HL-60 (cell line): ENCODE measurements around the gene ATP10B.

ENCODE experiments used
- CTCF ChIP-seq: IDR thresholded peaks from one replicate; pipeline ENCODE4 v1.5.1; 2011; ENCODE audit warnings: low read length, control low read depth, inconsistent platforms; ENCODE audit not compliant: insufficient read depth
- GABPA ChIP-seq: IDR thresholded peaks from 2 replicates; pipeline ENCODE4 v1.6.1; 2012; ENCODE audit warnings: low read depth
- POLR2AphosphoS5 ChIP-seq: IDR thresholded peaks from 2 replicates; pipeline ENCODE4 v1.6.1; 2012; ENCODE audit warnings: low read depth
- TF ChIP-seq, protein P1 (sequence below): IDR thresholded peaks from 2 replicates; pipeline ENCODE4 v1.6.1; 2012; ENCODE audit warnings: low read depth; ENCODE audit not compliant: insufficient replicate concordance

DNA sequence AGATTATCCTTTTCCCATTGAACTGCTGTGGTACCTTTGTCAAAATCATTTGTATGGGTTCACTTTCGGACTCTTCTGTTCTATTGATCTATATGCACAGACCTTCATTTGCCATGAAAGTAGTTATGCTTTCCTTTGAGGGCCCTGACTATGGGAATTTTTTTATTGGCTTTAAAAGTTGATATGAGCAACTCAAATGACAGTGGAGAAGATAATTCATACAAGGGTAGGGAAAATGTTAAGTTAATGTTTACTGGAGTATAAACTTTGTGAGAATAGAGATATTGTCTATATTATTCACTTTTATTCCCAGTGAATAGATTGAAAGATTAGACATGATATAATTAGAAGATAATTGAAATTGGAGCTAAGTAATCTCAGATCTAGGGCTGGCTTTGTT lies 94.8 kb downstream of the ATP10B start:
- TF ChIP-seq CTCF, result no peak
- no peak for TF ChIP-seq GABPA
- no peak for TF ChIP-seq POLR2AphosphoS5
- TF ChIP-seq, protein P1, sequence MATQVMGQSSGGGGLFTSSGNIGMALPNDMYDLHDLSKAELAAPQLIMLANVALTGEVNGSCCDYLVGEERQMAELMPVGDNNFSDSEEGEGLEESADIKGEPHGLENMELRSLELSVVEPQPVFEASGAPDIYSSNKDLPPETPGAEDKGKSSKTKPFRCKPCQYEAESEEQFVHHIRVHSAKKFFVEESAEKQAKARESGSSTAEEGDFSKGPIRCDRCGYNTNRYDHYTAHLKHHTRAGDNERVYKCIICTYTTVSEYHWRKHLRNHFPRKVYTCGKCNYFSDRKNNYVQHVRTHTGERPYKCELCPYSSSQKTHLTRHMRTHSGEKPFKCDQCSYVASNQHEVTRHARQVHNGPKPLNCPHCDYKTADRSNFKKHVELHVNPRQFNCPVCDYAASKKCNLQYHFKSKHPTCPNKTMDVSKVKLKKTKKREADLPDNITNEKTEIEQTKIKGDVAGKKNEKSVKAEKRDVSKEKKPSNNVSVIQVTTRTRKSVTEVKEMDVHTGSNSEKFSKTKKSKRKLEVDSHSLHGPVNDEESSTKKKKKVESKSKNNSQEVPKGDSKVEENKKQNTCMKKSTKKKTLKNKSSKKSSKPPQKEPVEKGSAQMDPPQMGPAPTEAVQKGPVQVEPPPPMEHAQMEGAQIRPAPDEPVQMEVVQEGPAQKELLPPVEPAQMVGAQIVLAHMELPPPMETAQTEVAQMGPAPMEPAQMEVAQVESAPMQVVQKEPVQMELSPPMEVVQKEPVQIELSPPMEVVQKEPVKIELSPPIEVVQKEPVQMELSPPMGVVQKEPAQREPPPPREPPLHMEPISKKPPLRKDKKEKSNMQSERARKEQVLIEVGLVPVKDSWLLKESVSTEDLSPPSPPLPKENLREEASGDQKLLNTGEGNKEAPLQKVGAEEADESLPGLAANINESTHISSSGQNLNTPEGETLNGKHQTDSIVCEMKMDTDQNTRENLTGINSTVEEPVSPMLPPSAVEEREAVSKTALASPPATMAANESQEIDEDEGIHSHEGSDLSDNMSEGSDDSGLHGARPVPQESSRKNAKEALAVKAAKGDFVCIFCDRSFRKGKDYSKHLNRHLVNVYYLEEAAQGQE, result no peak
